H9 (cell line): ENCODE results near the gene COL8A1. TPM values are rescaled to one million over a fixed set of nuclear protein-coding genes. Genes with fewer than 3 reads are reported as not detected.

Source experiments
- DNase-seq: peaks from one replicate; pipeline ENCODE4 v3.0.0-alpha.2; 2017
- H2AFZ ChIP-seq: one replicate; pipeline ENCODE4 v1.6.1; 2013; ENCODE audit warnings: mild to moderate bottlenecking, low read length, control low read depth, moderate library complexity
- H2AK5ac ChIP-seq: 2 replicates; pipeline ENCODE4 v1.6.1; 2013; ENCODE audit warnings: low read length, control low read depth, mixed read lengths; ENCODE audit not compliant: insufficient read length
- H2BK120ac ChIP-seq: one replicate; pipeline ENCODE4 v1.6.1; 2013; ENCODE audit warnings: low read depth, mild to moderate bottlenecking, low read length, control low read depth, inconsistent platforms; ENCODE audit not compliant: poor library complexity, severe bottlenecking
- H2BK12ac ChIP-seq: 2 replicates; pipeline ENCODE4 v1.6.1; 2013; ENCODE audit warnings: low read length, control low read depth, mixed read lengths, low read depth; ENCODE audit not compliant: insufficient read length
- H2BK15ac ChIP-seq: 2 replicates; pipeline ENCODE4 v1.6.1; 2013; ENCODE audit warnings: low read depth, low read length, control low read depth
- H2BK20ac ChIP-seq: one replicate; pipeline ENCODE4 v1.6.1; 2013; ENCODE audit warnings: low read depth, mild to moderate bottlenecking, low read length, control low read depth, inconsistent platforms; ENCODE audit not compliant: poor library complexity, severe bottlenecking
- H2BK5ac ChIP-seq: 2 replicates; pipeline ENCODE4 v1.6.1; 2013; ENCODE audit warnings: low read length, control low read depth, mixed read lengths; ENCODE audit not compliant: insufficient read length
- H3K14ac ChIP-seq: 2 replicates; pipeline ENCODE4 v1.6.1; 2013; ENCODE audit warnings: low read length, control low read depth; ENCODE audit not compliant: insufficient read depth
- H3K18ac ChIP-seq: 2 replicates; pipeline ENCODE4 v1.6.1; 2013; ENCODE audit warnings: low read depth, mild to moderate bottlenecking, mixed read lengths, low read length, control low read depth; ENCODE audit not compliant: insufficient read length
- H3K23ac ChIP-seq: 2 replicates; pipeline ENCODE4 v1.6.1; 2013; ENCODE audit warnings: low read length, control low read depth, mixed read lengths, low read depth; ENCODE audit not compliant: insufficient read length
- H3K23me2 ChIP-seq: 2 replicates; pipeline ENCODE4 v1.6.1; 2013; ENCODE audit warnings: low read depth, mild to moderate bottlenecking, mixed read lengths, low read length, control low read depth; ENCODE audit not compliant: insufficient read length, poor library complexity, severe bottlenecking
- H3K27ac ChIP-seq: 2 replicates; pipeline ENCODE4 v1.5.1; 2013; ENCODE audit warnings: low read length, control low read depth, mixed read lengths, low read depth; ENCODE audit not compliant: insufficient read length
- H3K27me3 ChIP-seq: 2 replicates; pipeline ENCODE4 v1.6.1; 2013; ENCODE audit warnings: low read length, control low read depth, inconsistent platforms; ENCODE audit not compliant: insufficient read depth
- H3K4ac ChIP-seq: 2 replicates; pipeline ENCODE4 v1.6.1; 2013; ENCODE audit warnings: low read depth, mild to moderate bottlenecking, control low read depth, inconsistent platforms, low read length, moderate library complexity
- H3K4me1 ChIP-seq: 2 replicates; pipeline ENCODE4 v1.6.1; 2013; ENCODE audit warnings: low read length, control low read depth, inconsistent platforms; ENCODE audit not compliant: insufficient read depth
- H3K4me2 ChIP-seq: 2 replicates; pipeline ENCODE4 v1.6.1; 2013; ENCODE audit warnings: low read length, control low read depth, mixed read lengths; ENCODE audit not compliant: insufficient read length, insufficient read depth
- H3K56ac ChIP-seq: 2 replicates; pipeline ENCODE4 v1.6.1; 2013; ENCODE audit warnings: low read depth, mild to moderate bottlenecking, mixed read lengths, low read length, control low read depth; ENCODE audit not compliant: insufficient read length
- H3K79me1 ChIP-seq: 2 replicates; pipeline ENCODE4 v1.6.1; 2013; ENCODE audit warnings: low read depth, mild to moderate bottlenecking, moderate library complexity, low read length, control low read depth, inconsistent platforms; ENCODE audit not compliant: insufficient read depth, poor library complexity, severe bottlenecking
- H3K79me2 ChIP-seq: 2 replicates; pipeline ENCODE4 v1.6.1; 2013; ENCODE audit warnings: low read length, control low read depth, inconsistent platforms; ENCODE audit not compliant: insufficient read depth
- H3K9ac ChIP-seq: 2 replicates; pipeline ENCODE4 v1.6.1; 2013; ENCODE audit warnings: low read length, control low read depth, mixed read lengths; ENCODE audit not compliant: insufficient read length; ENCODE audit errors: extremely low read depth
- H3K9me3 ChIP-seq: one replicate; pipeline ENCODE4 v1.6.1; 2013; ENCODE audit warnings: low read depth, low read length, inconsistent platforms; ENCODE audit not compliant: control insufficient read depth
- H3T11ph ChIP-seq: one replicate; pipeline ENCODE4 v1.6.1; 2013; ENCODE audit warnings: mild to moderate bottlenecking, low read length, control low read depth, inconsistent platforms
- H4K20me1 ChIP-seq: one replicate; pipeline ENCODE4 v1.6.1; 2013; ENCODE audit not compliant: control insufficient read depth, insufficient read length, insufficient read depth
- H4K5ac ChIP-seq: 2 replicates; pipeline ENCODE4 v1.6.1; 2013; ENCODE audit warnings: low read depth, mild to moderate bottlenecking, mixed read lengths, low read length, control low read depth; ENCODE audit not compliant: insufficient read length
- H4K8ac ChIP-seq: replicated peaks from 2 replicates; pipeline ENCODE4 v1.6.1; 2013; ENCODE audit warnings: low read length, control low read depth, mixed read lengths, low read depth; ENCODE audit not compliant: insufficient read length
- H4K91ac ChIP-seq: 2 replicates; pipeline ENCODE4 v1.6.1; 2013; ENCODE audit warnings: low read depth, mild to moderate bottlenecking, moderate library complexity, mixed read lengths, low read length, control low read depth; ENCODE audit not compliant: insufficient read length
- H3K27ac Mint-ChIP-seq, 3 experiments: 2 replicates in 2 of 3; 3 replicates in 1 of 3; pipeline ENCODE4 v1.8.0; 2020 to 2021; ENCODE audit warnings: mixed read lengths in 3 of 3, mild to moderate bottlenecking in 1 of 3, moderate library complexity in 1 of 3
- H3K27me3 Mint-ChIP-seq: 2 replicates; pipeline ENCODE4 v1.8.0; 2021; ENCODE audit warnings: low read depth, mild to moderate bottlenecking, moderate library complexity, mixed read lengths
- H3K36me3 Mint-ChIP-seq, 3 experiments: 2 replicates in 2 of 3; 3 replicates in 1 of 3; pipeline ENCODE4 v1.8.0; 2020 to 2021; ENCODE audit warnings: low read depth in 3 of 3, mixed read lengths in 3 of 3; ENCODE audit not compliant: insufficient read depth in 1 of 3
- H3K4me1 Mint-ChIP-seq, 2 experiments: 2 replicates each; pipeline ENCODE4 v1.8.0; 2020; ENCODE audit warnings: mixed read lengths in 2 of 2
- H3K4me3 Mint-ChIP-seq, 2 experiments: 2 replicates in 1 of 2; 3 replicates in 1 of 2; pipeline ENCODE4 v1.8.0; 2020 to 2021; ENCODE audit warnings: mild to moderate bottlenecking in 2 of 2, mixed read lengths in 2 of 2, moderate library complexity in 1 of 2
- H3K9me3 Mint-ChIP-seq, 2 experiments: 2 replicates in 1 of 2; 3 replicates in 1 of 2; pipeline ENCODE4 v1.8.0; 2020; ENCODE audit warnings: mild to moderate bottlenecking in 2 of 2, mixed read lengths in 2 of 2, moderate library complexity in 1 of 2
- WGBS: extraction: QIAGEN DNeasy Blood & Tissue Kit; methylation state at CpG from one replicate; pipeline ENCODE4 v1.1.7; 2013; ENCODE audit warnings: missing lambda C conversion rate, low lambda C conversion rate, mixed read lengths; ENCODE audit not compliant: insufficient read length; ENCODE audit errors: extremely low coverage; 5-methylcytosine and 5-hydroxymethylcytosine counted together
- total RNA-seq: library from RNA; stranded (reverse); gene quantifications from 2 replicates; pipeline ENCODE4 v1.2.1, GENCODE V29; 2021
- TF ChIP-seq, protein P1 (sequence below): fragments of 200-600 bp; sonication (generic); conservative IDR thresholded peaks from 3 replicates; pipeline ENCODE4 v1.8.0; 2021; ENCODE audit warnings: antibody characterized with exemption, mild to moderate bottlenecking

COL8A1 gene
- total RNA-seq, 1 experiment from 2014 or later: 0.17 TPM

DNA sequence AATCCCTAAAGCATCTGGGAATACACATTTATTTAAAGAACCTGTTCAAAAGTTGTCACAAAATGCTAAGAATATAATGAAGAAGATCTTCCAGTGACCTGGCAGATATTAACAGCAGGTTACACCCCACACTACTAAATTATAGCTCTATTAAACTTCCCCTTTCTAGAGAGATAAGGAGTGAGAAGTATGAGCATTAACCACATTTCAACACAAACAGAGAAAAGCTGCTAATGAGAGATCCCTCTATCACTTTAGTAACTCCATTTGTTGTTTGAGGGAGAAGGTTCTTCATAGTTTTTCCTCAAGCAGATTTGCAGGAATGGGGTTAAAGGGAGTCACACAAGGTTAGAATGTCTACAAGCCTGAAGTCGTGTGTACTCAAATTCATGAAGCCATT is 3.6 kb downstream of the COL8A1 start:
- H3K27ac Mint-ChIP-seq: no peak overlapping the region
- H3K56ac ChIP-seq: no peak overlapping the region
- no peaks in the 10 kb centered on the region for H4K20me1 ChIP-seq
- H3K4ac ChIP-seq: no peak overlapping the region
- H3K18ac ChIP-seq: no peak overlapping the region
- peaks cover 5% of the 10 kb centered on the region; the same call in 1 of the 2 replicates for H3K27me3 ChIP-seq
- H4K8ac ChIP-seq: no peak overlapping the region
- no peaks in the 10 kb centered on the region for H3K9me3 Mint-ChIP-seq
- no peaks in the 10 kb centered on the region for H3K79me2 ChIP-seq
- H2BK5ac ChIP-seq: no peak overlapping the region
- H3T11ph ChIP-seq: no peak overlapping the region
- WGBS: no CpG with 5 or more reads among the region's 1 CpG
- no peak overlapping the region for H3K27ac ChIP-seq
- no peak overlapping the region for H2BK12ac ChIP-seq
- H4K5ac ChIP-seq: no peak overlapping the region
- no peak overlapping the region for H2BK20ac ChIP-seq
- H3K4me3 Mint-ChIP-seq: no peak overlapping the region
- H2BK15ac ChIP-seq: no peak overlapping the region
- H3K23me2 ChIP-seq: peaks cover 16% of the 10 kb centered on the region
- no peak overlapping the region for H3K9ac ChIP-seq
- H2AFZ ChIP-seq: no peak overlapping the region
- no peak overlapping the region for H3K23ac ChIP-seq
- H4K91ac ChIP-seq: no peak overlapping the region
- H3K27me3 Mint-ChIP-seq: peaks cover 38% of the 10 kb centered on the region
- no peaks in the 10 kb centered on the region for H3K36me3 Mint-ChIP-seq
- H3K4me2 ChIP-seq: no peak overlapping the region
- no peaks in the 10 kb centered on the region for H3K79me1 ChIP-seq
- peaks cover 30 to 34% of the 10 kb centered on the region in 2 experiments for H3K4me1 Mint-ChIP-seq
- no peak overlapping the region for H2BK120ac ChIP-seq
- no peak overlapping the region for H2AK5ac ChIP-seq
- DNase-seq: no peak
- TF ChIP-seq, protein P1, sequence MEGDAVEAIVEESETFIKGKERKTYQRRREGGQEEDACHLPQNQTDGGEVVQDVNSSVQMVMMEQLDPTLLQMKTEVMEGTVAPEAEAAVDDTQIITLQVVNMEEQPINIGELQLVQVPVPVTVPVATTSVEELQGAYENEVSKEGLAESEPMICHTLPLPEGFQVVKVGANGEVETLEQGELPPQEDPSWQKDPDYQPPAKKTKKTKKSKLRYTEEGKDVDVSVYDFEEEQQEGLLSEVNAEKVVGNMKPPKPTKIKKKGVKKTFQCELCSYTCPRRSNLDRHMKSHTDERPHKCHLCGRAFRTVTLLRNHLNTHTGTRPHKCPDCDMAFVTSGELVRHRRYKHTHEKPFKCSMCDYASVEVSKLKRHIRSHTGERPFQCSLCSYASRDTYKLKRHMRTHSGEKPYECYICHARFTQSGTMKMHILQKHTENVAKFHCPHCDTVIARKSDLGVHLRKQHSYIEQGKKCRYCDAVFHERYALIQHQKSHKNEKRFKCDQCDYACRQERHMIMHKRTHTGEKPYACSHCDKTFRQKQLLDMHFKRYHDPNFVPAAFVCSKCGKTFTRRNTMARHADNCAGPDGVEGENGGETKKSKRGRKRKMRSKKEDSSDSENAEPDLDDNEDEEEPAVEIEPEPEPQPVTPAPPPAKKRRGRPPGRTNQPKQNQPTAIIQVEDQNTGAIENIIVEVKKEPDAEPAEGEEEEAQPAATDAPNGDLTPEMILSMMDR: no peak
- H3K14ac ChIP-seq: no peak overlapping the region
- H3K9me3 ChIP-seq: no peaks in the 10 kb centered on the region
- H3K4me1 ChIP-seq: no peaks in the 10 kb centered on the region; the same call in 1 of the 2 replicates
